Measurements from ENCODE around the gene OR10A6. TPM values are rescaled to one million over a fixed set of nuclear protein-coding genes. Genes with fewer than 3 reads are reported as not detected.

OR10A6 gene
- total RNA-seq, 1 donor, result 0.18 TPM

GRCh38 chr11:7924536-7924935 is 6.5 kb downstream of the OR10A6 start:
- no peak for TF ChIP-seq CTCF (IDR thresholded peaks at IDR 0.05; ENCODE audit: insufficient read depth, low read length)
- no peak overlapping the region for H3K4me3 ChIP-seq (ENCODE audit: low read depth, low read length)
- DNase-seq (ENCODE audit: low read depth), result no peak

GRCh38 chr11:7918141-7918540 is 12.9 kb downstream of the OR10A6 start:
- TF ChIP-seq CTCF (IDR thresholded peaks at IDR 0.05; ENCODE audit: insufficient read depth, low read length), result no peak

GRCh38 chr11:7911011-7911410 is 20.1 kb downstream of the OR10A6 start:
- TF ChIP-seq CTCF (IDR thresholded peaks at IDR 0.05; ENCODE audit: insufficient read depth, low read length), result no peak
- no peak overlapping the region for H3K4me3 ChIP-seq (ENCODE audit: low read depth, low read length)
- no peak for DNase-seq (ENCODE audit: low read depth)

More at GRCh38 chr11:7918141-7918540, 12.9 kb downstream of the OR10A6 start:
- no peak overlapping the region for H3K4me3 ChIP-seq (ENCODE audit: low read depth, low read length)
- DNase-seq (ENCODE audit: low read depth), result no peak

- TF ChIP-seq CTCF (IDR thresholded peaks at IDR 0.05; ENCODE audit: insufficient read depth, low read length), result no peak
- no peak overlapping the region for H3K4me3 ChIP-seq (ENCODE audit: low read depth, low read length)
- DNase-seq (ENCODE audit: low read depth), result peak; percentile 39
Observed at GRCh38 chr11:7910286-7910788, 20.7 kb downstream of the OR10A6 start.

GRCh38 chr11:7909585-7910285 is 21.3 kb downstream of the OR10A6 start:
- no peak overlapping the region for H3K4me3 ChIP-seq (ENCODE audit: low read depth, low read length)
- no peak for TF ChIP-seq CTCF (IDR thresholded peaks at IDR 0.05; ENCODE audit: insufficient read depth, low read length)
- DNase-seq (ENCODE audit: low read depth), result no peak

- no peak for TF ChIP-seq CTCF (IDR thresholded peaks at IDR 0.05; ENCODE audit: insufficient read depth, low read length)
- DNase-seq (ENCODE audit: low read depth), result no peak
- no peak overlapping the region for H3K4me3 ChIP-seq (ENCODE audit: low read depth, low read length)
Observed at GRCh38 chr11:7907121-7907520, 23.9 kb downstream of the OR10A6 start.
